Fibroblast of pulmonary artery (primary cell): ENCODE results near the gene FOXD1.

Experiments
- DNase-seq: peaks from one replicate; pipeline ENCODE4 v3.0.0-alpha.2; 2010; ENCODE audit warnings: low read depth
- H3K4me3 ChIP-seq: replicated peaks from 2 replicates; pipeline ENCODE4 v1.5.1; 2011; ENCODE audit warnings: low read depth, mild to moderate bottlenecking, control low read depth, low read length, moderate library complexity
- CTCF ChIP-seq: IDR thresholded peaks from 2 replicates; pipeline ENCODE4 v1.5.1; 2011; ENCODE audit warnings: mild to moderate bottlenecking, control low read depth, low read length, inconsistent platforms; ENCODE audit errors: missing control alignments

FOXD1 gene

GRCh38 chr5:73434461-73434860 lies 14.1 kb downstream of the FOXD1 start:
- DNase-seq, result no peak
- H3K4me3 ChIP-seq, result no peak overlapping the region
- TF ChIP-seq CTCF, result no peak

- no peak overlapping the region for H3K4me3 ChIP-seq
- no peak for DNase-seq
- TF ChIP-seq CTCF, result no peak
Observed at GRCh38 chr5:73433982-73434342, 14.6 kb downstream of the FOXD1 start.

- no peak for DNase-seq
- TF ChIP-seq CTCF, result no peak
- H3K4me3 ChIP-seq, result no peak overlapping the region
Observed at GRCh38 chr5:73433272-73433981, 15.2 kb downstream of the FOXD1 start.

GRCh38 chr5:73431204-73431851 lies 17.2 kb downstream of the FOXD1 start:
- DNase-seq, result no peak

GRCh38 chr5:73426034-73426433 lies 22.5 kb downstream of the FOXD1 start:
- DNase-seq, result no peak
- TF ChIP-seq CTCF, result no peak
- no peak overlapping the region for H3K4me3 ChIP-seq

More at GRCh38 chr5:73431204-73431851, 17.2 kb downstream of the FOXD1 start:
- no peak for TF ChIP-seq CTCF
- no peak overlapping the region for H3K4me3 ChIP-seq

GRCh38 chr5:73424556-73424977 lies 24.0 kb downstream of the FOXD1 start:
- no peak for DNase-seq
- H3K4me3 ChIP-seq, result no peak overlapping the region
- no peak for TF ChIP-seq CTCF

- no peak for DNase-seq
- H3K4me3 ChIP-seq, result no peak overlapping the region
- no peak for TF ChIP-seq CTCF
Observed at GRCh38 chr5:73422164-73422563, 26.4 kb downstream of the FOXD1 start.
